A172 (cell line): ENCODE measurements around the gene TBCD. TPM values are rescaled to one million over a fixed set of nuclear protein-coding genes. Genes with fewer than 3 reads are reported as not detected.
"Not testable (repeated sequence)": the region's sequence is repeated elsewhere in the genome, so short reads cannot be mapped to it uniquely, and the experiment has no call there.

Experiments used
- DNase-seq: peaks from one replicate; pipeline ENCODE4 v3.0.0-alpha.2; 2015; ENCODE audit warnings: low spot score
- total RNA-seq: library from RNA; depleted of rRNA; stranded (reverse); fragments of >200 nt; shearing (Covaris generic); gene quantifications from 2 replicates; pipeline ENCODE4 v1.2.3, GENCODE V29; 2014

Gene TBCD
- total RNA-seq, 1 experiment from 2014 or later = 38.7 TPM

GRCh38 chr17:82729479-82730260 lies 22.2 kb upstream of the TBCD start:
- no peak for DNase-seq

- no peak for DNase-seq
These were observed 19.6 kb upstream of the TBCD start for GRCh38 chr17:82732118-82732743.

- peak; percentile 35 for DNase-seq
These were observed 16.6 kb upstream of the TBCD start, which contains the start of gene FN3K for GRCh38 chr17:82734987-82735866. Gene FN3K (plus strand): TSS chr17:82735615. CDS start chr17:82735637, 22 bp downstream.

GRCh38 chr17:82736511-82737185 lies 15.2 kb upstream of the TBCD start:
- DNase-seq = no peak

- no peak for DNase-seq
These were observed 13.6 kb upstream of the TBCD start for GRCh38 chr17:82737967-82738877.

GRCh38 chr17:82740906-82741759 lies 10.7 kb upstream of the TBCD start:
- DNase-seq = peak; percentile 44

GRCh38 chr17:82743344-82744219 lies 8.3 kb upstream of the TBCD start:
- DNase-seq = no peak

- not testable (repeated sequence) for DNase-seq
These were observed 7.1 kb upstream of the TBCD start for GRCh38 chr17:82744736-82745135.

GRCh38 chr17:82745524-82745923 lies 6.3 kb upstream of the TBCD start:
- DNase-seq = no peak

GRCh38 chr17:82748756-82749155 lies 3.1 kb upstream of the TBCD start:
- no peak for DNase-seq

GRCh38 chr17:82750241-82750908 lies 1.5 kb upstream of the TBCD start:
- no peak for DNase-seq

GRCh38 chr17:82751171-82751570 lies 694 bp upstream of the TBCD start:
- DNase-seq = no peak

GRCh38 chr17:82752371-82753200 lies 721 bp downstream of the TBCD start:
- no peak for DNase-seq

GRCh38 chr17:82753201-82753464 lies 1.3 kb downstream of the TBCD start:
- DNase-seq = no peak

GRCh38 chr17:82754297-82755208 lies 2.7 kb downstream of the TBCD start:
- DNase-seq = no peak

- DNase-seq = no peak
These were observed 4.3 kb downstream of the TBCD start for GRCh38 chr17:82756166-82756565.
